HG02885 (cell line): ENCODE measurements around the gene TBC1D24.
"Not testable (repeated sequence)": the region's sequence is repeated elsewhere in the genome, so short reads cannot be mapped to it uniquely, and the experiment has no call there.

Experiments used
- ATAC-seq: cut with Tn5 transposase; IDR thresholded peaks from one replicate; pipeline ENCODE4 v1.9.1; 2021; ENCODE audit warnings: mild to moderate bottlenecking; ENCODE audit not compliant: unreplicated experiment, poor library complexity

The TBC1D24 gene

DNA sequence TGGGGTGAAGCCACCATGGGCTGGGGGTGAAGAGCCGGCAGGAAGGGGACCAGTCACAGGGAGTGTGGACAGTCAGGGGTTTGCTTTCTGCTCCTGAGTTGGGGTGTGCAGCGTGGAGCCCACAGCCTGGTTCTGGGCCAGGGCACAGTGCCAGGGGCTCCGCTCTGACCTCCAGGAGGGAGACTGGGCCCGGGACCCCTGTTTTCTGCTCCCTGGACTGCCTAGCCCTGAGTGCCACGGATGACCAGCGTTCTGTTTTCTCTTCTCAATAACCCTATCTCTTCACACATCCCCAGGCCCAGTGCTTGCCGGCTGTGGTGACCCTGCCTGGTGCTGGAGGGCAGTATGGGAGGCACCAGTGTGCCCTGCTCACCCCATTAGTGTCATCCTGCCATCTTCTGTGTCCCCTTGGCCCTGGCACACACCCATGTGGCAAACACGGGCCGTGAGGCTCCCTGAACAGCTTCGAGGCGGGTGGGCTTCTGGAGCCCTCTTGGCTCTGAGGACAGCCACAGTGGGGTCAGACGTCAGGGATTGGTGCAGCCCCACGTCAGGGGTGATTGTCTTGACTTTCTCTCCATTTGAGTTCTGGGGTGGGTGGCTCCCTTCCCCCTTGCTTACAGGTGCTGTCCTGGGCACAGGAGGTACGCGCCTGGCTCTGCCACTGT is 55.2 kb downstream of the TBC1D24 start:
- no peak for ATAC-seq

- ATAC-seq, result no peak
Measured at GRCh38 chr16:2530629-2531318, 55.8 kb downstream of the TBC1D24 start.

DNA sequence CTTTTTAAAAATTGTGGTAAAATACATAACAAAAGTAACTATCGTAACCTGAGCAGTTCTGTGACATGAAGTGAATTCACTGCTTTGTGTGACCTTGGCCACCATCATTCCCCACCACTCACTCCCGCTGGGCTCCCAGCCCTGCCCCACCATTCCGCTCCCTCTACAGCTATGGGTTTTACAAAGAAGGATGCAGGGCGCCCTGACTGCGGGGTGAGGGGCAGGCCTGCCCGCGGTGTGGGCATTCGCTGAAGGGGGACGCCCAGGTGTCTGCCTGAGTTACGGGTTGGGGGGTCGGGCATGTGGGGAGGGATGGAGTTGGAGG is 56.4 kb downstream of the TBC1D24 start, which contains the start of gene CEMP1:
CEMP1 (minus strand) TSS at position 38 of the 325 bp plus-strand sequence. CDS start 335 bp downstream, outside the sequence.
- ATAC-seq, result no peak

GRCh38 chr16:2531696-2532493 is 57.0 kb downstream of the TBC1D24 start:
- peak; percentile 89 for ATAC-seq

GRCh38 chr16:2532494-2533141 is 57.7 kb downstream of the TBC1D24 start:
- ATAC-seq, result no peak

- ATAC-seq, result not testable (repeated sequence)
Measured at GRCh38 chr16:2533142-2533755, 58.3 kb downstream of the TBC1D24 start.

- no peak for ATAC-seq
Measured at GRCh38 chr16:2533912-2534311, 59.0 kb downstream of the TBC1D24 start.

DNA sequence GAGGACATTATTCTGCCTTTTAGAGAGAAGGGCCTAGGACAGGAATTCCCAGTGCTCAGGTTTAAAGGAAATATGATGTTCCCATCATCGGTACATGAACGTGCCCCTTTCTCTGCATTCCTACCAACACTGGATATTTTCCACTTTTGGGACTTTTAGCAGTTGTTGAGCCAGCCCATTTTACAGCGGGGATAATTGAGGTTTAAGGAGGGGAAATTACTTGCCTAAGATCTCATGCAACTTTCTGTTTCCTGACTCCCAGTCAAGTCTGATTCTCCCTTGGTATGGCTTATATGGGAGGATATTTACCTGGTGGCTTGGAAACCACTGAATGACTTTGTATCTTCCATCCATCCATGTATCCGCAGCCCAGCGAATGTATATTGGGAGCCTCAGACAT is 59.4 kb downstream of the TBC1D24 start:
- not testable (repeated sequence) for ATAC-seq

DNA sequence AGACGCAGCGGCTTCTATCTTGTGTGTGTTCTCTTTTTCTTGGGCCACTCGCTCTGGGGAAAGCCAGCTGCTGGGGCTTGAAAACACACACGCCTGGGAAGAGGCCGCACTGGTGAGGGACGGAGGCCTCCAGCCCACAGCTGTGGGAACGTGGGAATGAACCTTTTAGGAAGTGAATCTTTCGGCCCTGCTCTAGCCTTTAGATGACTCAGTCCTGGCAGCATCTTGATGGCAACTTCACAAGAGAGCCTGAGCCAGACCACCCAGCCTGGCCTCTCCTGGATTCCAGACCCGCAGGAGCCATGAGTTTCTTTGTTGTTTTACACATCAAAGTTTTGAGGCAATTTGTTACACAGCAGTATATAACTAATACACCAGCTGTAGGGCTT is 60.7 kb downstream of the TBC1D24 start:
- no peak for ATAC-seq

DNA sequence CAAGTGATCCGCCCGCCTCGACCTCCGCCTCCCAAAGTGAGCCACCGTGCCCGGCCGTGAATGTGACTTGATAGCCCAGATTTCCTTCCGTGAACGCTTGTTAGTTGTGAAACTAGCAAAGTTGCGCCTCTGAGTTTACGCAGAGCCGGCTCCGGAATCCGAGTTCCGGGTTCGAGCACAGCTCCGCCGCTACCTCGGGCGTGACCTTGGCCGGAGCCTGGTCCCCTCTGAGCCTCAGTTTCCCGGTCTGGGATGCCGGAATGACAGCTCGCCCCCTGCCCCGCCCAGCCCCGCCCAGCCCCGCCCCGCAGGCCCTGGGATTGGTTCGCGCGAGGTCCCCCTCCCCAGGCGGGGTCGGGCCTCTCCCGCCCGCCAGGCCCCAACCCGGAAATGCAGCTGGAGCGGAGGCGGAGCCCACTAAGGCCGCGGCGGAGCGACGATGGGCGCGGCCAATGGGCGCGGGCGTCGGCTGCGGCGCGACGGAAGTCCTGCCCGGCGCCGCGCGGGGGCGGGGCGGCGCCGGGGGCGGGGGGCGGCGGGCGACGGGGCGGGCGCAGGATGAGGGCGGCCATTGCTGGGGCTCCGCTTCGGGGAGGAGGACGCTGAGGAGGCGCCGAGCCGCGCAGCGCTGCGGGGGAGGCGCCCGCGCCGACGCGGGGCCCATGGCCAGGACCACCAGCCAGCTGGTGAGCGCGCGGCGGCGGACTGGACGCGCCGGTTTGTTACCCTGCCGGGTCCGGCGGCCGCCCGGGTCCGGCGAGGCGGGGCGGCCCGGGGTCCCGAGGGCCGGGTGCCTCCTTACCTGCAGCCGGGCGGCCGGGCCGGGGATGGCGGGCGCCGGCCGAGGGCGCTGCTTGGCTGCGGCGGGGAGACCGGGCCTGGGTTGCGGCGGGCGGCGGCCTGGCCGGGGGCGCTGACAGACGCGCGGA is 62.8 kb downstream of the TBC1D24 start, which contains the start of gene PDPK1:
PDPK1 (plus strand) TSS at position 571 of the 929 bp plus-strand sequence; CDS start at position 663, 92 bp downstream.
- ATAC-seq, result peak; percentile 86

GRCh38 chr16:2539192-2539844 is 64.4 kb downstream of the TBC1D24 start:
- ATAC-seq, result not testable (repeated sequence)

DNA sequence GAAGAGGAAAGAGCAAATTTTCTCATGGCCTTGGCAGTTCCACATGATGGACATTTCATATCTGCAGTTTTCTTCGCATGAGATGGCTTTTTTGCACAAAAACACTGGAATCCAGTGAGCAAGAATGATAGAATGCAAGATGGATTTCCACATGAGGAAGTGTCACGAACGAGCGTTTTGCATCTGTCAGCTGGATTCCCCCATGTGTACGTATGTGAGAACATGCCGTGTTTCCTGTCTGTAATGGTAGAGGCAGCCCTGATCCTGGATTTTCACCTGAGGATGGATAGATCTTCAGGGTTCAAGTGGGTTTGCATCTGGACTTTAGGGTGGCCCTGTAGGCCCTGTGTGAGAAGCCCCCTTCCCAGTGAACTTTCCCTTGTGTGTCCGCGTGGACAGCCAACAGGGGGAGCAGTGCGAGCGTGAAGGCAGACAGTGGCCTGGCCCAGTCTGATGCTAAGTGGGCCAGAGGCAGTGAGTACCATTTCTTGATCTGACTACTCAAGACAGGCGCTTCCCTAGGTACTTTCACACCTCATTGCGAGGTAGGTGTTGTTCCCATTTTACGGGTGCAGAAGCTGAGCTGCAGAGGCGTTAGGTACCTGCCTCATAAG is 65.0 kb downstream of the TBC1D24 start:
- ATAC-seq, result not testable (repeated sequence)

DNA sequence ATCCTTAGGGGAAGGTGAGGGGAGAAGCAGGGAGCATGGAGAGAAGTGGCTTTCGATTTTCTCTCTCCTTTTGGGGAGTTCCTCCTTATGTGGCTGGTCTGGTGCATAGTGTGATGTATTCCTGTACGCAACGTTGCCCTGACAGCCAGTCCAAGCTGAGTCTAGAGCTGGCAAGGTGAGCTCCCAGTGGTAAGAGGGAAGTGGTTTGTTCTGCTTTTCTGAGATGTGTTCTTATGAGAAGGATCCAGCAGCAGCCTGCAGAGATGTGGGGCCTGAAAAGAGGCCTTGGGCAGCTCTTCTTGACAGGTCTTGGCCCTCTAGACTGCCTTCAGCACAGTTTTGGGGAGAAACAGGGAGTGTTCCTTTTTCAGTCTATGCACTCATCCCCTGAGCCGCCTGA is 66.0 kb downstream of the TBC1D24 start:
- not testable (repeated sequence) for ATAC-seq

GRCh38 chr16:2541409-2541808 is 66.5 kb downstream of the TBC1D24 start:
- not testable (repeated sequence) for ATAC-seq

DNA sequence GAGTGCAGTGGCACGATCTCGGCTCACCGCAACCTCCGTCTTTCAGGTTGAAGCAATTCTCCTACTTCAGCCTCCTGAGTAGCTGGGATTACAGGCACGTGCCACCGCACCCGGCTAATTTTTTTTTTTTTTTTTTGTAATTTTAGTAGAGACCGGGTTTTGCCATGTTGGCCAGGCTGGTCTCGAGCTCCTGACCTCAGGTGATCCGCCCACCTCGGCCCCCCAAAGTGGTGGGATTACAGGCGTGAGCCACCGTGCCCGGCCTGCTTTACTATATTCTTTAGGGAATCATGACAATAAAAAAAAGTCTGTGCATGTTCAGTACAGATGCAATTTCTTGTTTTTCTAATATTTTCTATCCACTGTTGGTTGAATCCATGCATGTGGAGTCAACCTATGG is 68.8 kb downstream of the TBC1D24 start:
- ATAC-seq, result not testable (repeated sequence)

DNA sequence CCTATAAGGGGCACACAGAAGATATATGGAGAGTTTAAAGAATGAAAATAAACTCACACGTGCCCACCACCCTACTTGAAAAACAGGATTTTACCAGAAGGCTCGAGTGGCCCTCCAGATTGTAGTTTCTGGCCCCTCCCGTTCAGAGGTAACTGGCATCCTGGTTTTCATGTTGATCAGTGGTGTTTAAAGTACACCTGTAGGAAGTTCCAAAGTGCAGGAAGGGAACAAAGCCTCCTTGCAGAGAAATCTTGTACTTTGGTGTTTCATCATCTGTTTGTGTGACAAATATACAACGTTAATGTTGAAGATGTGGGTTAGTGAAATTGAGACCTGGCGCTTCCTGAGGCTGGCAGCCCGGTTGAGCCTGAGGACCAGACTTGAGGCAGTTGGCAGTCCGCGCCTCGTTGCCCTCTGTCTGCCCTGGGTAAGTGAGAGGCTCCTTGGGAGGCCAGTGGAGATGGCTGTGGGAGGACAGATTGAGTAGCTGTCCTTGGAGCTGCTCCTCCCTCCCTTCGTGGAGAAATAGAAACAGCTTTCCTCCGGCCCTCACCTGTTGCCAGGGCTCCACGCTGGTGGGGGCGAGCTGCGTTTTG is 75.5 kb downstream of the TBC1D24 start:
- ATAC-seq, result not testable (repeated sequence)

DNA sequence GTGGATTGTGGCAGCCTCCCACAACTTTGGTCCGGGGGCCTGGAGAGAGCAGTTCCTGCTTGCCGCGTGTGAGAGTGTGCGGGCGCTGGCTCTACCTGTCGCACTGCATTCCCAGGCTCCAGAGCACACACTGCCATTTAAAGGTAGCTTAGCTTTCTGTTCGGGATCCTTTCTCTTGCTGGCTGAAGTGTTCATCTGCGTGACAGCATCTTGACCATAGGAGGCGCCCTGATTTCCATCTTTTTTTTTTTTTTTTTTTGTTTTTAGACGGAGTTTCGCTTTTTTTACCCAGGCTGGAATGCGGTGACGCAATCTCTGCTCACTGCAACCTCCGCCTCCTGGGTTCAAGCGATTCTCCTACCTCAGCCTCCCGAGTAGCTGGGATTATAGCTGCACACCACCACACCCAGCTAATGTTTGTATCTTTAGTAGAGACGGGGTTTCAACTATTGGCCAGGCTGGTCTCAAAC is 76.5 kb downstream of the TBC1D24 start:
- ATAC-seq, result not testable (repeated sequence)
